ENCODE measurements around the gene SPATA31D4.

DNA sequence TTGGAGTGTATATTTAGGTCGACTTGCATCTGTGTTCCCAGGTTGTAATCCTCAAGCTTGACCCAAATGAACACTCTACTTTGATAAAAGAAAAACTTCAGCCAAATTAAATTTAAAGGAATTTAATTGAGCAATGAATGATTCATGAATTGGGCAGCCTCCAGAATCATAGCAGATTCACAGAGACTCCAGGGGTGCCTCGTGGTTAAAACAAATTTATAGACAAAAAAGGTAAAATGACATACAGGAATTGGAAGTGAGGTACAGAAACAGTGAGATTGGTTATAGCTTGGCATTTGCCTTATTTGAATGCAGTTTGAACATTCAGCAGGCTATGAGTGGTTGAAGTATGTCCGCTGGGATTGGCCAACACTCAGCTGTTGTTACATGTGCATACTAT, 21.6 kb upstream of the SPATA31D4 start:
- TF ChIP-seq CTCF (IDR thresholded peaks at IDR 0.05) (no peak), POLR2AphosphoS5 (IDR thresholded peaks at IDR 0.05) (no peak), POLR2A (IDR thresholded peaks at IDR 0.05) (no peak), EP300 (IDR thresholded peaks at IDR 0.05) (no peak)

Measured in sigmoid colon (tissue), 4 donors.